Astrocyte of the cerebellum (primary cell): Measurements from ENCODE around the gene MUC20.
"Not testable (repeated sequence)": the region's sequence is repeated elsewhere in the genome, so short reads cannot be mapped to it uniquely, and the experiment has no call there.

Experiments
- DNase-seq: peaks from one replicate; pipeline ENCODE4 v3.0.0-alpha.2; 2011; ENCODE audit warnings: low read depth
- H3K4me3 ChIP-seq: 2 replicates; pipeline ENCODE4 v1.5.1; 2011; ENCODE audit warnings: mild to moderate bottlenecking, low read depth, low read length, moderate library complexity
- CTCF ChIP-seq: IDR thresholded peaks from 2 replicates; pipeline ENCODE4 v1.5.1; 2012; ENCODE audit warnings: low read length, low read depth, moderate library complexity, mild to moderate bottlenecking; ENCODE audit errors: missing control alignments
- in situ Hi-C: cut with HindIII; loops from 2 replicates; pipeline ENCODE4 v1.10.0; 2017; ENCODE audit warnings: low sequenced_read_pairs

Gene MUC20

GRCh38 chr3:195738274-195739044, 17.7 kb downstream of the MUC20 start:
- no peak for TF ChIP-seq CTCF
- no peak for DNase-seq
- H3K4me3 ChIP-seq: no peak overlapping the region
- in situ Hi-C loops: no loop called here

- in situ Hi-C loops: no loop called here
- TF ChIP-seq CTCF: no peak
- H3K4me3 ChIP-seq: no peak overlapping the region
- no peak for DNase-seq
Measured at GRCh38 chr3:195739561-195740111, 18.9 kb downstream of the MUC20 start.

- DNase-seq: no peak
- H3K4me3 ChIP-seq: no peak overlapping the region
- in situ Hi-C loops: no loop called here
- no peak for TF ChIP-seq CTCF
Measured at GRCh38 chr3:195744437-195744836, 23.7 kb downstream of the MUC20 start.

- in situ Hi-C loops: no loop called here
- no peak overlapping the region for H3K4me3 ChIP-seq
- DNase-seq: no peak
- no peak for TF ChIP-seq CTCF
Measured at GRCh38 chr3:195746346-195746745, 25.6 kb downstream of the MUC20 start.

- no peak overlapping the region for H3K4me3 ChIP-seq
- no peak for DNase-seq
- no peak for TF ChIP-seq CTCF
- in situ Hi-C loops: no loop called here
Measured at GRCh38 chr3:195746751-195747150, 26.0 kb downstream of the MUC20 start.

DNA sequence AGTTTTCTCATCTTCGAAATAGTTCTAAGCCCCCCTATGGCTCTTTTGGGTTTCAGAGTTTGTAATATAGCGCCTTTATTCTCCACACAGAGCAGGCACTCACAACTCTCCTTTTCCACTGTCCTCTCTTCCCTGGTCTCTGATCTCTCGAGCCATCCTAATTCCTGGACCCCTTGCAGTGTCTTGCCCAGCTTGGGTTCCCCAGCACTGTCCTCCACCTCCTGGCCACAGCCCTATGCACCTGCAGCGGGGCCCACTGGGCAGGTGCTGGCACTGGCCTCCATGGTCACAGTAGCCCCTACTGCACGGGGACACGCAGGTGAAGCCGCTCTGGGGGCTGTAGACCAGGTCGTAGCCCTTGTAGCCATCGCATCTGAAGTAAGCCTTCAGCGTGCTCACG, 27.9 kb downstream of the MUC20 start:
- no peak overlapping the region for H3K4me3 ChIP-seq
- TF ChIP-seq CTCF: no peak
- DNase-seq: no peak
- in situ Hi-C loops: no loop called here

- in situ Hi-C loops, DNase-seq, H3K4me3 ChIP-seq: not testable (repeated sequence)
Measured at GRCh38 chr3:195749101-195749500, 28.3 kb downstream of the MUC20 start.
